Mesodermal cell (in vitro differentiated cells): ENCODE results near the gene RAB21.
A peak's percentile ranks its signal among the peaks of the same experiment; 100 is the strongest.

Experiments
- H3K27ac ChIP-seq: 2 replicates; pipeline ENCODE4 v1.7.0; 2013; ENCODE audit warnings: mild to moderate bottlenecking, low read depth, low read length, moderate library complexity; ENCODE audit not compliant: severe bottlenecking
- H3K36me3 ChIP-seq: 2 replicates; pipeline ENCODE4 v1.7.1; 2013; ENCODE audit warnings: mild to moderate bottlenecking, low read length, moderate library complexity; ENCODE audit not compliant: control insufficient read depth, insufficient read depth
- H3K4me1 ChIP-seq: one replicate; pipeline ENCODE4 v1.7.1; 2013; ENCODE audit warnings: mild to moderate bottlenecking, low read length; ENCODE audit not compliant: insufficient read depth, control insufficient read depth, poor library complexity, severe bottlenecking
- H3K4me3 ChIP-seq: 2 replicates; pipeline ENCODE4 v1.7.0; 2013; ENCODE audit warnings: low read length, control low read depth, mild to moderate bottlenecking; ENCODE audit not compliant: insufficient read depth, poor library complexity, severe bottlenecking; ENCODE audit errors: extremely low read depth
- H3K9me3 ChIP-seq: 2 replicates; pipeline ENCODE4 v1.7.1; 2013; ENCODE audit warnings: mild to moderate bottlenecking, low read length, moderate library complexity; ENCODE audit not compliant: control insufficient read depth
- WGBS, 2 experiments: methylation state at CpG; one replicate each; pipeline ENCODE4 v1.1.5; 2013; ENCODE audit warnings: missing lambda C conversion rate in 2 of 2; ENCODE audit not compliant: insufficient coverage in 2 of 2; 5-methylcytosine and 5-hydroxymethylcytosine counted together

RAB21 gene

DNA sequence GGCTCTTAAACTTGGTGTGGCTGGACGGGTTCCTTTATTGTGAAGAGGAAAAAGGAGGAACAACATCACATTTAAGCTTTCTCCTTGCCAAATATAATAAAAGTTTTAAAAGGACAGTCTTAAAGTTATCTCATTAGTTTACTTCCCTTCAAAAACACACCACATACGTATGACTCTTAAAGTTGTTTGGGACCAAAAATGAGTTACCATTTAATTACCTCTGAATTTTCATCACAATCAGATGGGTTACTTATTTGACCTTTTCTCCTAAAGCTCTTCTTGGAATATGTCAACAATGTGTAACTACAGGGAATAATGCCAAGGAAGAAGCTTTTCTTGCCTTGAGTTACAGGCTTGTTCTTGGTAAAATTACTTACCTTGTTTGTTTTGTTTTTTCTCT, 16.4 kb downstream of the RAB21 start:
- no peaks in the 10 kb centered on the region for H3K9me3 ChIP-seq
- no peak overlapping the region for H3K27ac ChIP-seq
- no peaks in the 10 kb centered on the region for H3K4me1 ChIP-seq
- H3K4me3 ChIP-seq: no peak overlapping the region
- H3K36me3 ChIP-seq: peaks cover 49% of the 10 kb centered on the region
- WGBS, 2 experiments: 100% methylated on average over 1 of the region's 2 CpGs

DNA sequence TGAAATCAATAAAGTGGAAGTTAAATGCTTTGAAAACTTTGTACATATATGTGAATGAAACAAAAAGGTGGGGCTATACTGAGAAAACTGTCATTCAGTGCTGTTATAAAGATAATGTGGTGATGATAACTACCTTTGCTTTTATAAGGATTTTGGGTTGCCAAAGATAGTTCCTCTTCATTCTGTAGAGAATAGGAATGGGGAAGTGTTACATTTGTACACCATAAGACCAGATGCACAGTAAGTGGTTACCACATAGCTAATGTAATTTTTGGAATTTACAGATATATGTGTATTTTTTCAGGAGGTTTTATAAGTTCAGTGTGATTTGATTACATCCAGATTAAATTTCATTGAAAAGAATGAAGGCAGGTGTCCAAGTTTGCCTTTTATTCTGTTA, 18.1 kb downstream of the RAB21 start:
- no peaks in the 10 kb centered on the region for H3K9me3 ChIP-seq
- H3K27ac ChIP-seq: no peak overlapping the region
- no peak overlapping the region for H3K4me3 ChIP-seq
- no peaks in the 10 kb centered on the region for H3K4me1 ChIP-seq
- peaks cover 49% of the 10 kb centered on the region for H3K36me3 ChIP-seq

DNA sequence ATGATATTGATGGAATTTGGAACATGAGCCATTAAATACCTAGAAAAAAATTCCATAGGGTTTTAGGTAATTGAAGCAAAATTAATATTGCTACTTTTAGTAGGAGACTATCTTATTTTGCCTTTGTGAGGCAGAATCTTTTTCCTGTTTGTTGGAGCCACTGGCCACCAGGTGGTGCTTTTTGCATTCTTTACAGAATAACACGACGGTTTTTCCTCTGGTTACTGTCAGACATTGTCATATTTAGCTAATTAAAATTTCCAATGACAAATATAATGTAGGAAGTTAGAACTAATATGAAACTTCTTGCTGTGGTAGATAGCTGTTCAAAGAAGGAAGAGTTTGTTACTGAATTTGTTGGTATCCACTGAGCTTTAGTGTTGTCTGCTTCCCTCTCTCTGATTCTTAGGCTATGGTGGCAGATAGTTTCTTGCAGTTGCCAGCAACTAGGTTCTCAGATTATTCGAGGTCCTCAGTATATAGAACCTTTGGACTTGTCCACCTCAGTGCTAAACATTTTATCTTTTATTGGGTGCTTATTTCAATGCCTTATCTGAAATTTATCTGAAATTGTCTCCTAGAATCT, 25.7 kb downstream of the RAB21 start:
- Histone ChIP-seq H3K27ac (no peak overlapping the region), H3K4me1 (no peaks in the 10 kb centered on the region), H3K36me3 (peaks cover 35% of the 10 kb centered on the region), H3K9me3 (no peaks in the 10 kb centered on the region), H3K4me3 (no peak overlapping the region)
- WGBS, 2 experiments: no CpG with 5 or more reads among the region's 3 CpGs

DNA sequence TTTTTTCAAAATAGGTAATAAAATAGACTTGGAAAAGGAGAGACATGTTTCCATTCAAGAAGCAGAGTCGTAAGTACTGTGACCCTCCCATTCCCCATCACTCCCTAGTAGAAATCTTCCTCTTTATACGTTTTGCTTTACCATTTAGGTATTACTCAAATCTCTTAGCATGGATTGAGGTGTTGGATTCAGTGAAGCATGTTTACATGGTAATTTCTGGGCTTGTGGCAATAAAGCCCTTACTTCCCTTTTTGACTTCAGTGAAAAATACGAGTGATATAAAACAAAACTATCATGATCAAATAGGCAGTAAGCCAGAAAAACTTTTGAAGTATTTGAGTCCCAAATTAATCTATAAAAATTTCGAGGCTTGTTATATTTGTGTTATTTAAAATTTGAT, 27.4 kb downstream of the RAB21 start:
- Histone ChIP-seq H3K4me1 (no peaks in the 10 kb centered on the region), H3K27ac (no peak overlapping the region), H3K36me3 (peaks cover 33% of the 10 kb centered on the region), H3K4me3 (no peak overlapping the region), H3K9me3 (no peaks in the 10 kb centered on the region)
- no CpG with 5 or more reads among the region's 4 CpGs for WGBS, 2 experiments

DNA sequence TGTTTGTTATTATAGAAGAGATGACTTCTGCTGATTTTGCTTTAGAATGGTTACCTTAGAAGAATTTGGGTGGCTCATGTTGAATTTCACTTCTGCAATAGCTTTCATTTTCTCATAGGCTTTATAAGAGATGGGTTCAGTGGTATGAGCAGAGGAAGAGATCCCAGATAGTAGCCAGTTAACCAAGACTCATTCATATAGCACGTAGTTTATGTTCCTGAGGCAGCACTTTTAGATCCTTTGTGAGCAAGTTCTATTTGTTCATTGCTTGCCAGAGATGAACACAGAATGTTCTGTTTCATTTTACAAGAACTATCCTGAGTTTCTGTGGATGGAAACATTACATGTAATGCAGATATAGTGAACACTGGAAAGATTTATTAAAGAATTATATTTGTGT, 32.2 kb downstream of the RAB21 start:
- peaks cover 20% of the 10 kb centered on the region for H3K36me3 ChIP-seq
- 100% methylated on average over 1 of the region's 1 CpG; no CpG with 5 or more reads in 1 of the 2 experiments for WGBS, 2 experiments
- no peaks in the 10 kb centered on the region for H3K4me1 ChIP-seq

DNA sequence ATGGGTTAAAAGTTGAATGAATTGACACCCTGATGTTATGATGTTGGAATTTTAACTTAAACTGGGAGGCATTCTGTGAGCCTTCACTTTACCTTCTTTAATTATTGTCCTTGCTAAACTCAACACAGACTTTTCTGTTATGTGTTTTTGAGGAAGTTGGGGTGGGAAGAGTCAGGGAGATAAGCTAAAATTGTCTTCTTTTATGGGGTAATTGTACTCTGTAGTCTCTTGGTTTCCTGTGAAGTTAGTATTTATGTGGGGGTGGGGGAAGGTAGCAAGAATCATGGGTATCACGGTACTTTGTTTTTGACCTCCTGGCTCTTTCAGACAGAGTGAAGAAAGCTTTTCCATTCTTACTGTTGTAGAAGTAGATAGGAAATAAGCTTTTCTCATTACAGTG, 32.9 kb downstream of the RAB21 start:
- Histone ChIP-seq H3K27ac (peak overlapping the region; percentile 20), H3K9me3 (no peaks in the 10 kb centered on the region), H3K4me1 (no peaks in the 10 kb centered on the region), H3K36me3 (peaks cover 17% of the 10 kb centered on the region), H3K4me3 (no peak overlapping the region)
- 67% methylated on average over 1 of the region's 1 CpG; no CpG with 5 or more reads in 1 of the 2 experiments for WGBS, 2 experiments

More for the DNA sequence above, 32.2 kb downstream of the RAB21 start:
- Histone ChIP-seq H3K27ac (no peak overlapping the region), H3K4me3 (no peak overlapping the region), H3K9me3 (no peaks in the 10 kb centered on the region)

DNA sequence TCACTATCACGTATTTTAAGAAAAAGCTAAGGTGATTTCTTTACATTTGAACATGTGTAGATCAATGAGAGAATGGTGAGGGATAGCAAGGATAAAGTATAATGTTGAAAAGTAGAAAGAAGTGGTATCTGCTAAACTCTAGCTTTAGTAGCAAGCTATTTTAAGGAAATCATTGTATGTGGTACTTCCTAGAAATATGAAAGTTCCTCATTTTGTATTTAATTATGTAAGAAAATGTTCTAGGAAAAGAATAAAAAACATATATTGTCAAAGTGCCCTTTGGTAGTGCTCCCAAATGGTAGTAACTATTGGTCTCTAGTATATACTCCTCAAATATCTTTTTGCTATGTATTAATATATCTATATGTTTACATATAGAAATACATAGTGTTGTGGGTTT, 35.7 kb downstream of the RAB21 start:
- Histone ChIP-seq H3K36me3 (peaks cover 5% of the 10 kb centered on the region), H3K4me1 (no peaks in the 10 kb centered on the region), H3K27ac (no peak overlapping the region), H3K4me3 (no peak overlapping the region), H3K9me3 (no peaks in the 10 kb centered on the region)
- WGBS, 2 experiments: no CpG with 5 or more reads among the region's 1 CpG

DNA sequence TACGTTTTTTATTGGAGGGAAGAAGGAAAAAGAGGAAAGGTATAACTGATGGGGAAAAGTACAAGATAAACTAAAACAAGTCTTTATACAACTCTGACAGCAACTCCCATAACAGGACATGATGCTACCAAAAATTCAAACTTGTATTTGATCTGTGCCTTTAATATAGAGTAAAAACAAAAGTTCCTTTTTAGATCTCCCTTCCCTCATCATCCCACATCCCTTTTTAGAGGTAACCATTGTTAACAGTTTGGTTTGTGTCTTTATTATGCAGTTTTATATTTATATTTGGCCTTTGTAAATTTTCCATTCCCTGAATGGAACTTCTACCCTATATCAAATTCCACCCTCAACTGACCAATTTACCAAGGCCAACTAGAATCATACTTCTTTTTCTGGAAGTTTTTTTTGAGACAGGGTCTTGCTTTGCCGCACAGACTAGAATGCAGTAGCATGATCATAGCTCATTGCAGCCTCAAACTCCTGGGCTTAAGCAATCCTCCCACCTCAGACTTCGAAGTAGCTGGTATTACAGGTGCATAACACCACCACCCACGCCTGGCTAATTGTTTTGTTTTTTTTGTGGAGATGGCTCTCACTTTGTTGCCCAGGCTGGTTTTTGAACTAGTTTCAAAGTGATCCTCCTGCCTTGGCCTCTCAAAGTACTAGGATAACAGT, 36.9 kb downstream of the RAB21 start:
- H3K27ac ChIP-seq: no peak overlapping the region
- no peaks in the 10 kb centered on the region for H3K36me3 ChIP-seq
- no peak overlapping the region for H3K4me3 ChIP-seq
- WGBS, 2 experiments: 100% methylated on average over 1 of the region's 4 CpGs
- H3K9me3 ChIP-seq: no peaks in the 10 kb centered on the region
- H3K4me1 ChIP-seq: no peaks in the 10 kb centered on the region

DNA sequence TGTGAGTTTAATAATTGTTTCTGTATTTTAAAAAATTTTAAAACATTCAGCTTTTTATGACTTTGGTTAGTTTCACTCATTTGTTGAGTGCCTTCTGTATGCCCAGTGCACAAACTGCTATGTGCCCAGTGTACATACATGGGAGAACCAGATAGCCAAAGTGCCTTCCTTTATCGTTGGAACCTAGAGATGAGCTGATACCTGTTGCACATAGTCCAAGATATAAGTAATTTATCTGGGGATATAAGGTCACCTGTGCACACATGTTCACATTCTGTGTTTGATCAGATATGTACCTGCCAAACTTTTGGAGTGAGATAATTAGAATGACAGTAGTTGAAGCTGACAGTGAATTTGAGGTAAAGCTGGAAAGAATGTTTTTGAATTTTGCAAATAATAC, 37.9 kb downstream of the RAB21 start:
- Histone ChIP-seq H3K4me3 (no peak overlapping the region), H3K4me1 (no peaks in the 10 kb centered on the region), H3K36me3 (no peaks in the 10 kb centered on the region), H3K27ac (no peak overlapping the region), H3K9me3 (no peaks in the 10 kb centered on the region)
- WGBS, 2 experiments: no CpG with 5 or more reads among the region's 1 CpG

DNA sequence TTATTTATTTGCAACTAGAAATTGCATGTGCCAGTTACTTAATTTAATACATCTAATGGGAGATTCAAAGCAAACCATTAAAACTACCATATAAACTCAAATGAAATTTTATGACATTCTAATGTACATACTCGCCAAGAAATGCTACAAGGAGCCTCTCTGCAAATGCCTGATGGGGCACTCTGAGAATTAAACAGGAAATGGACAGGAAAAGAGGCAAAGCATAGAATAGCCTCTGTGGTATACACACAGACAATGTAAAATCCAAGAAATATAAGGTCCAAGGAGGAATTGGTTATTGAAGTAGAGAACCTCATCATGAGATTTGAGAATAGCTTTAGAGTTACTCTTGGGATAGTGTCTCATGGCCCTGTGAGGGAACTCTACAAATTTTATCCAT, 41.2 kb downstream of the RAB21 start:
- Histone ChIP-seq H3K9me3 (no peaks in the 10 kb centered on the region), H3K36me3 (no peaks in the 10 kb centered on the region), H3K27ac (no peak overlapping the region), H3K4me3 (no peak overlapping the region), H3K4me1 (peaks cover 4% of the 10 kb centered on the region)
- 86% methylated on average over 1 of the region's 1 CpG; no CpG with 5 or more reads in 1 of the 2 experiments for whole genome bisulfite sequencing, 2 experiments

DNA sequence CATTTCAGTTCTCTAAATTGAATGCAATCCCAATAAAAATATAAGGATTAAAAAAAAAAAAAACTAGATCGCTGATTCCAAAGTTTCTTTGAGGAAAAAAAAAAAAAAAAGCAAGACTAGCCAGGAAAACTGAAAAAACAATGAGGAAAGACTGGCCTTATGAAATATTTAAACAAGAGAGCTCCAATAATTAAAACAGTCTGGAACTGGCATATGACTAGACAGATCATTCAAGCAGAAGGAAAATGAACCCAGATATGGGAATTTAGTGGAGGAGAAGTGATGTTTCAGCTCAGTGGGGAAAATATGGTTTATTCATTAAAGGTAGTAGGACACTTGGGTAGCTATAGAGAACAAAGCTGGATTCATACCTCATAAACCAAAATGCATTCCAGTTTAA, 42.9 kb downstream of the RAB21 start:
- WGBS, 2 experiments: no CpG with 5 or more reads among the region's 1 CpG
- no peak overlapping the region for H3K27ac ChIP-seq
- H3K36me3 ChIP-seq: no peaks in the 10 kb centered on the region
- H3K9me3 ChIP-seq: no peaks in the 10 kb centered on the region
- H3K4me3 ChIP-seq: no peak overlapping the region
- H3K4me1 ChIP-seq: peaks cover 4% of the 10 kb centered on the region
